ENCODE measurements around the gene PPP2R5E. TPM values are rescaled to one million over a fixed set of nuclear protein-coding genes. Genes with fewer than 3 reads are reported as not detected.

Gene PPP2R5E
- total RNA-seq, 4 donors from 2014 or later: 10.5 to 45.2 (median 27.8) TPM

DNA sequence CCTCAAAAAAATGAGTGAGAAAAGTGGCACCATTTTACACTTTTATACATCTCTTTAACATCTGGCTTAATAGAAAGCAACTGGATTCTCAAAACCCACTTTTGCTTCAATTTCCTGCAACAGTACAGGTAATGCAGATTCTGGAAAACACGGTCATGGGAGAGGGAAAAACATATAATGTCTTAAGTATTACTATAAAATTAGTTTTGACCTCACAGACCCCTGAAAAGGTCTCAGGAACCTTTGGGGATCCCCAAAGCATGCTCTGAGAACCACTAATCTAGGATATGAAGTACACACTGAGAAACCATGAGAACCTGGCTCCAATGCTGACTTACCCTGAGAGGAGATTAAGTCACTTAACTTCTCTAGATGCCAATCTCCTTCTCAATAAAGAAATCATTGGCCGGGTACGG, 64.7 kb downstream of the PPP2R5E start:
- Histone ChIP-seq H3K27me3 (no peaks in the 10 kb centered on the region), H3K9me3 (no peaks in the 10 kb centered on the region), H3K4me3 (no peak overlapping the region), H3K4me1 (peaks cover 9 to 50% (median 19%) of the 10 kb centered on the region in 4 donors), H3K27ac (peak overlapping the region in 3 of 4 donors; percentile 8 to 33 (median 16)), H3K36me3 (no peaks in the 10 kb centered on the region)
- intact Hi-C loops (cut with DNase I; ENCODE audit: low total_unique reads): no loop called here
- in situ Hi-C loops (cut with MboI; ENCODE audit: low pct_ligation_motif_present in 1 of 4, low pct_unique_long_range_greater_than_20kb in 1 of 4, low sequenced_read_pairs in 3 of 4): no loop called here
- TF ChIP-seq, protein P1, sequence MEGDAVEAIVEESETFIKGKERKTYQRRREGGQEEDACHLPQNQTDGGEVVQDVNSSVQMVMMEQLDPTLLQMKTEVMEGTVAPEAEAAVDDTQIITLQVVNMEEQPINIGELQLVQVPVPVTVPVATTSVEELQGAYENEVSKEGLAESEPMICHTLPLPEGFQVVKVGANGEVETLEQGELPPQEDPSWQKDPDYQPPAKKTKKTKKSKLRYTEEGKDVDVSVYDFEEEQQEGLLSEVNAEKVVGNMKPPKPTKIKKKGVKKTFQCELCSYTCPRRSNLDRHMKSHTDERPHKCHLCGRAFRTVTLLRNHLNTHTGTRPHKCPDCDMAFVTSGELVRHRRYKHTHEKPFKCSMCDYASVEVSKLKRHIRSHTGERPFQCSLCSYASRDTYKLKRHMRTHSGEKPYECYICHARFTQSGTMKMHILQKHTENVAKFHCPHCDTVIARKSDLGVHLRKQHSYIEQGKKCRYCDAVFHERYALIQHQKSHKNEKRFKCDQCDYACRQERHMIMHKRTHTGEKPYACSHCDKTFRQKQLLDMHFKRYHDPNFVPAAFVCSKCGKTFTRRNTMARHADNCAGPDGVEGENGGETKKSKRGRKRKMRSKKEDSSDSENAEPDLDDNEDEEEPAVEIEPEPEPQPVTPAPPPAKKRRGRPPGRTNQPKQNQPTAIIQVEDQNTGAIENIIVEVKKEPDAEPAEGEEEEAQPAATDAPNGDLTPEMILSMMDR (IDR thresholded peaks at IDR 0.05): no peak
- no peak for TF ChIP-seq EP300 (IDR thresholded peaks at IDR 0.05; ENCODE audit: low read depth)
- 81 to 93% methylated on average over 3 of the region's 3 CpGs for WGBS, 2 donors (ENCODE audit: low coverage in 1 of 2)
- DNase-seq: no peak

DNA sequence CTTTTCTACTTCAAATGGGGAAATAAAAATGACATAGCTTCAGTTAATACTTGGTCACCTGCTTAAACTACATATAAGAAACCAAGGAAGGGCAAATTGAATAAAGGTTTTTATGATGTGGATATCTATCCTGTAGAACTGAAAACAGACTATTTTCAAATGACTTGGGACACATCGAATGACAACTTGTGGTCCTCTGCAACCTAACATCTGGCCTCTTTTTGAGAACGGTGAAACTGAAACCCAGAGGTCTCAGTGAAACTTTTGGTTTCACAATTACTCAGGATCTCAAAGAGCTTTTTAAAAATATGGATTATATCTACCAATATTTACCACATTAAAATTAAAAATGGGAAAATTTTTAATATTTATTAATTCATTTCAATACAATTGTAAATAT, 65.2 kb downstream of the PPP2R5E start:
- peaks cover 9 to 54% (median 19%) of the 10 kb centered on the region in 4 donors for H3K4me1 ChIP-seq
- intact Hi-C loops (cut with DNase I; ENCODE audit: low total_unique reads) (no loop called here), in situ Hi-C loops (cut with MboI; ENCODE audit: low pct_ligation_motif_present in 1 of 4, low pct_unique_long_range_greater_than_20kb in 1 of 4, low sequenced_read_pairs in 3 of 4) (no loop called here)
- no peaks in the 10 kb centered on the region for H3K9me3 ChIP-seq
- no peaks in the 10 kb centered on the region for H3K36me3 ChIP-seq
- H3K27ac ChIP-seq: peak overlapping the region in 3 of 4 donors; percentile 36 to 61 (median 50)
- no peaks in the 10 kb centered on the region for H3K27me3 ChIP-seq
- DNase-seq: no peak
- TF ChIP-seq EP300 (IDR thresholded peaks at IDR 0.05; ENCODE audit: low read depth) (no peak), POLR2AphosphoS5 (IDR thresholded peaks at IDR 0.05) (no peak), POLR2A (IDR thresholded peaks at IDR 0.05) (no peak)
- TF ChIP-seq, protein P1 (IDR thresholded peaks at IDR 0.05): no peak
- WGBS, 2 donors (ENCODE audit: low coverage in 1 of 2): 31 to 35% methylated on average over 2 of the region's 2 CpGs
- H3K4me3 ChIP-seq: peak overlapping the region in 1 of 4 donors; percentile 19

DNA sequence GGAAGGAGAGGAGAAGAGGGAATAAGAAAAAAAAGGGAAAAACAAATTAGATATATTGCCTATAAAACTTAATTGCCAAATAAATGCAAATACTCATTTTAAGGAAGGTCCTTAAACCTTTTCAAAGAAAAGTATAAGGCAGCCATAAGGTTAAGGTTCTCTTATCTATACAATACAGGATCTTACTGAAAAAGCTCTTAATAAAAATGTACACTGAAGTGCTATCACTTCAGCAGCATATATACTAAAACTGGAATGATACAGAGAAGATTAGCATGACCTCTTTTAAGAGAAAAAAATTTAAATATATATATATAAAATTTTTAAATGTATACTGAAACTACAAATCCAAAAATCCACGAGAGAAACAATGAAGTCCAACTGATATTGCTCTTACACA, 65.6 kb downstream of the PPP2R5E start:
- no peaks in the 10 kb centered on the region for H3K9me3 ChIP-seq
- intact Hi-C loops (cut with DNase I; ENCODE audit: low total_unique reads): no loop called here
- WGBS, 2 donors (ENCODE audit: low coverage in 1 of 2): 37 to 57% methylated on average over 1 of the region's 1 CpG
- TF ChIP-seq EP300 (IDR thresholded peaks at IDR 0.05; ENCODE audit: low read depth) (no peak), POLR2AphosphoS5 (IDR thresholded peaks at IDR 0.05) (no peak), POLR2A (IDR thresholded peaks at IDR 0.05) (no peak)
- TF ChIP-seq, protein P1 (IDR thresholded peaks at IDR 0.05): no peak
- in situ Hi-C loops (cut with MboI; ENCODE audit: low pct_ligation_motif_present in 1 of 4, low pct_unique_long_range_greater_than_20kb in 1 of 4, low sequenced_read_pairs in 3 of 4): no loop called here
- DNase-seq: no peak
- H3K4me3 ChIP-seq: peak overlapping the region in 1 of 4 donors; percentile 19
- no peaks in the 10 kb centered on the region for H3K36me3 ChIP-seq
- H3K27me3 ChIP-seq: no peaks in the 10 kb centered on the region
- peak overlapping the region in 3 of 4 donors; percentile 36 to 61 (median 50) for H3K27ac ChIP-seq
- peaks cover 5 to 59% (median 20%) of the 10 kb centered on the region in 4 donors for H3K4me1 ChIP-seq

DNA sequence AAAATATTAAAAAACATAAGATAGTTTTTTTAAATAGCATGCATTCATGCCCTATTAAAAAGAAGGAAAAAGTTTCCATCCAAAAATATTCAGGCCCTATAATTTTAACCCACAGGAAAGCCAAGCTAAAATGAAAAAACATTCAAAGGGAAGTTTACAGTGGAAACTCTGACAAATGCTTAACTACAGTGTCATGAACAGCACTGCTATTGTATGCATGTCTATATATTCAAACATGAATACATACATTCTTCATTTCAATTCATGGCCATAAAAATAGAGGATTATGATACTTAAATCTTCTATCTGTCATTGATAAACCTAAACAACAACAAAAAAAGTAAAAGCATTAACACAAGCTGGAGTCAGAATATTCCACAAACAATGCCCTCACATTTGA, 67.4 kb downstream of the PPP2R5E start:
- Histone ChIP-seq H3K27ac (no peak overlapping the region), H3K27me3 (no peaks in the 10 kb centered on the region), H3K36me3 (no peaks in the 10 kb centered on the region), H3K9me3 (no peaks in the 10 kb centered on the region), H3K4me1 (peaks cover 12 to 77% (median 32%) of the 10 kb centered on the region in 4 donors), H3K4me3 (no peak overlapping the region)
- DNase-seq: no peak
- intact Hi-C loops (cut with DNase I; ENCODE audit: low total_unique reads) (no loop called here), in situ Hi-C loops (cut with MboI; ENCODE audit: low pct_ligation_motif_present in 1 of 4, low pct_unique_long_range_greater_than_20kb in 1 of 4, low sequenced_read_pairs in 3 of 4) (no loop called here)
- TF ChIP-seq EP300 (IDR thresholded peaks at IDR 0.05; ENCODE audit: low read depth) (no peak), POLR2AphosphoS5 (IDR thresholded peaks at IDR 0.05) (no peak), POLR2A (IDR thresholded peaks at IDR 0.05) (no peak)
- TF ChIP-seq, protein P1 (IDR thresholded peaks at IDR 0.05): no peak

Measured in transverse colon (tissue), 4 donors.